ENCODE measurements around the gene CNKSR3.

The CNKSR3 gene

GRCh38 chr6:154406301-154406700 is 104.2 kb downstream of the CNKSR3 start:
- Histone ChIP-seq H4K20me1 (ENCODE audit: insufficient read depth, low read length) (no peaks in the 10 kb centered on the region), H3K27ac (ENCODE audit: low read length) (no peak overlapping the region), H3K4me1 (ENCODE audit: low read length) (peaks cover 9% of the 10 kb centered on the region; the same call in 1 of the 2 replicates), H3K79me2 (ENCODE audit: low read length) (no peaks in the 10 kb centered on the region), H3K4me2 (ENCODE audit: low read length) (no peak overlapping the region), H3K9me3 (ENCODE audit: insufficient read depth, low read length) (no peaks in the 10 kb centered on the region), H3K9ac (ENCODE audit: low read length) (no peak overlapping the region), H3K36me3 (replicated peaks; ENCODE audit: low read depth, low read length) (no peaks in the 10 kb centered on the region), H2AFZ (ENCODE audit: low read depth, low read length) (no peak overlapping the region), H3K27me3 (ENCODE audit: low read depth, low read length) (peaks cover 5% of the 10 kb centered on the region; the same call in 1 of the 2 replicates), H3K4me3 (ENCODE audit: low read length) (no peak overlapping the region)
- TF ChIP-seq CTCF (IDR thresholded peaks at IDR 0.05; ENCODE audit: low read depth, low read length): no peak
- TF ChIP-seq EZH2phosphoT487 (IDR thresholded peaks at IDR 0.05; ENCODE audit: low read depth): no peak

GRCh38 chr6:154404791-154405400 is 105.6 kb downstream of the CNKSR3 start:
- H3K4me3 ChIP-seq (ENCODE audit: low read length): peak overlapping the region; percentile 21; the same call in 1 of the 2 replicates
- H3K9me3 ChIP-seq (ENCODE audit: insufficient read depth, low read length): no peaks in the 10 kb centered on the region
- no peaks in the 10 kb centered on the region for H3K79me2 ChIP-seq (ENCODE audit: low read length)
- H2AFZ ChIP-seq (ENCODE audit: low read depth, low read length): no peak overlapping the region
- no peak overlapping the region for H3K9ac ChIP-seq (ENCODE audit: low read length)
- H3K36me3 ChIP-seq (replicated peaks; ENCODE audit: low read depth, low read length): no peaks in the 10 kb centered on the region
- no peak overlapping the region for H3K27ac ChIP-seq (ENCODE audit: low read length)
- TF ChIP-seq EZH2phosphoT487 (IDR thresholded peaks at IDR 0.05; ENCODE audit: low read depth) (no peak), CTCF (IDR thresholded peaks at IDR 0.05; ENCODE audit: low read depth, low read length) (no peak)
- H4K20me1 ChIP-seq (ENCODE audit: insufficient read depth, low read length): no peaks in the 10 kb centered on the region
- peaks cover 5% of the 10 kb centered on the region; the same call in 1 of the 2 replicates for H3K27me3 ChIP-seq (ENCODE audit: low read depth, low read length)
- H3K4me2 ChIP-seq (ENCODE audit: low read length): peak overlapping the region; percentile 45
- peaks cover 9% of the 10 kb centered on the region; the same call in 1 of the 2 replicates for H3K4me1 ChIP-seq (ENCODE audit: low read length)

- H3K4me3 ChIP-seq (ENCODE audit: low read length): no peak overlapping the region
- H2AFZ ChIP-seq (ENCODE audit: low read depth, low read length): no peak overlapping the region
- H4K20me1 ChIP-seq (ENCODE audit: insufficient read depth, low read length): no peaks in the 10 kb centered on the region
- H3K36me3 ChIP-seq (replicated peaks; ENCODE audit: low read depth, low read length): no peaks in the 10 kb centered on the region
- H3K9me3 ChIP-seq (ENCODE audit: insufficient read depth, low read length): no peaks in the 10 kb centered on the region
- TF ChIP-seq CTCF (IDR thresholded peaks at IDR 0.05; ENCODE audit: low read depth, low read length) (no peak), EZH2phosphoT487 (IDR thresholded peaks at IDR 0.05; ENCODE audit: low read depth) (no peak)
- no peaks in the 10 kb centered on the region for H3K79me2 ChIP-seq (ENCODE audit: low read length)
- no peak overlapping the region for H3K9ac ChIP-seq (ENCODE audit: low read length)
- peaks cover 5% of the 10 kb centered on the region; the same call in 1 of the 2 replicates for H3K27me3 ChIP-seq (ENCODE audit: low read depth, low read length)
- no peak overlapping the region for H3K27ac ChIP-seq (ENCODE audit: low read length)
- H3K4me1 ChIP-seq (ENCODE audit: low read length): peaks cover 9% of the 10 kb centered on the region; the same call in 1 of the 2 replicates
- H3K4me2 ChIP-seq (ENCODE audit: low read length): no peak overlapping the region
These were observed 106.7 kb downstream of the CNKSR3 start for GRCh38 chr6:154403788-154404187.

- no peak overlapping the region for H3K27ac ChIP-seq (ENCODE audit: low read length)
- H2AFZ ChIP-seq (ENCODE audit: low read depth, low read length): no peak overlapping the region
- H3K36me3 ChIP-seq (replicated peaks; ENCODE audit: low read depth, low read length): no peaks in the 10 kb centered on the region
- H4K20me1 ChIP-seq (ENCODE audit: insufficient read depth, low read length): no peaks in the 10 kb centered on the region
- no peak overlapping the region for H3K9ac ChIP-seq (ENCODE audit: low read length)
- no peaks in the 10 kb centered on the region for H3K9me3 ChIP-seq (ENCODE audit: insufficient read depth, low read length)
- H3K4me3 ChIP-seq (ENCODE audit: low read length): no peak overlapping the region
- TF ChIP-seq CTCF (IDR thresholded peaks at IDR 0.05; ENCODE audit: low read depth, low read length): no peak
- TF ChIP-seq EZH2phosphoT487 (IDR thresholded peaks at IDR 0.05; ENCODE audit: low read depth): no peak
- H3K79me2 ChIP-seq (ENCODE audit: low read length): no peaks in the 10 kb centered on the region
- H3K27me3 ChIP-seq (ENCODE audit: low read depth, low read length): peaks cover 5% of the 10 kb centered on the region; the same call in 1 of the 2 replicates
- H3K4me1 ChIP-seq (ENCODE audit: low read length): peaks cover 9% of the 10 kb centered on the region; the same call in 1 of the 2 replicates
- H3K4me2 ChIP-seq (ENCODE audit: low read length): no peak overlapping the region
These were observed 108.3 kb downstream of the CNKSR3 start for GRCh38 chr6:154402081-154402780.

Data from OCI-LY3 (cell line).